Smooth muscle cell (in vitro differentiated cells): ENCODE data around the gene PPP1R7. TPM values are rescaled to one million over a fixed set of nuclear protein-coding genes. Genes with fewer than 3 reads are reported as not detected.

ENCODE experiments used
- DNase-seq: peaks from one replicate; lab custom pipeline; 2025; ENCODE audit not compliant: unreplicated experiment; lab: John Stamatoyannopoulos, UW
- H2AFZ ChIP-seq: fragments of 200-600 bp; sonication (generic); 2 replicates; pipeline ENCODE4 v1.6.0; 2016; ENCODE audit warnings: antibody characterized with exemption, low read depth, mild to moderate bottlenecking
- H3F3A ChIP-seq: fragments of 200-600 bp; sonication (generic); 2 replicates; pipeline ENCODE4 v1.6.0; 2017; ENCODE audit warnings: antibody characterized with exemption, low read depth
- H3K27ac ChIP-seq: fragments of 200-600 bp; sonication (generic); 2 replicates; pipeline ENCODE4 v1.5.1; 2016; ENCODE audit warnings: low read depth, mild to moderate bottlenecking
- H3K27me3 ChIP-seq: fragments of 200-600 bp; sonication (generic); 2 replicates; pipeline ENCODE4 v1.6.1; 2016; ENCODE audit warnings: low read depth, mild to moderate bottlenecking
- H3K36me3 ChIP-seq: fragments of 200-600 bp; sonication (generic); 2 replicates; pipeline ENCODE4 v1.5.1; 2016; ENCODE audit warnings: low read depth
- H3K4me1 ChIP-seq: fragments of 200-600 bp; sonication (generic); 2 replicates; pipeline ENCODE4 v1.5.1; 2016; ENCODE audit warnings: low read depth
- H3K4me2 ChIP-seq: fragments of 200-600 bp; sonication (generic); 2 replicates; pipeline ENCODE4 v1.6.0; 2016; ENCODE audit warnings: mild to moderate bottlenecking
- H3K4me3 ChIP-seq: fragments of 200-600 bp; sonication (generic); 2 replicates; pipeline ENCODE4 v1.5.1; 2016; ENCODE audit warnings: mild to moderate bottlenecking
- H3K79me2 ChIP-seq: fragments of 200-600 bp; sonication (generic); 2 replicates; pipeline ENCODE4 v1.6.0; 2016; ENCODE audit warnings: low read depth, mild to moderate bottlenecking
- H3K9ac ChIP-seq: fragments of 200-600 bp; sonication (generic); 2 replicates; pipeline ENCODE4 v1.6.0; 2016; ENCODE audit warnings: low read depth
- H3K9me3 ChIP-seq: fragments of 200-600 bp; sonication (generic); replicated peaks from 2 replicates; pipeline ENCODE4 v1.5.1; 2016; ENCODE audit warnings: low read depth
- H4K20me1 ChIP-seq: fragments of 200-600 bp; sonication (generic); 2 replicates; pipeline ENCODE4 v1.6.0; 2016; ENCODE audit warnings: low read depth
- WGBS: methylation state at CpG from one replicate; pipeline ENCODE4 v1.1.7; 2016; ENCODE audit warnings: low lambda C conversion rate; 5-methylcytosine and 5-hydroxymethylcytosine counted together
- polyA plus RNA-seq: library from polyadenylated mRNA; unstranded; fragments of >200 nt; fragmentation: Nextera tagmentation; extraction: Ambion mirVana; gene quantifications from 2 replicates; pipeline ENCODE4 v1.2.1, GENCODE V29; 2016
- total RNA-seq: library from RNA; depleted of rRNA; stranded (reverse); fragments of >200 nt; gene quantifications from 2 replicates; pipeline ENCODE4 v1.2.3, GENCODE V29; 2014
- TF ChIP-seq, protein P1 (sequence below): fragments of 200-600 bp; sonication (generic); IDR thresholded peaks from 2 replicates; pipeline ENCODE4 v1.5.1; 2017; ENCODE audit warnings: borderline replicate concordance, mild to moderate bottlenecking, antibody characterized with exemption; ENCODE audit not compliant: insufficient read depth, poor library complexity, severe bottlenecking

Gene PPP1R7
- total and polyA plus RNA-seq, 2 experiments from 2014 or later: 54.3 to 74.9 TPM

DNA sequence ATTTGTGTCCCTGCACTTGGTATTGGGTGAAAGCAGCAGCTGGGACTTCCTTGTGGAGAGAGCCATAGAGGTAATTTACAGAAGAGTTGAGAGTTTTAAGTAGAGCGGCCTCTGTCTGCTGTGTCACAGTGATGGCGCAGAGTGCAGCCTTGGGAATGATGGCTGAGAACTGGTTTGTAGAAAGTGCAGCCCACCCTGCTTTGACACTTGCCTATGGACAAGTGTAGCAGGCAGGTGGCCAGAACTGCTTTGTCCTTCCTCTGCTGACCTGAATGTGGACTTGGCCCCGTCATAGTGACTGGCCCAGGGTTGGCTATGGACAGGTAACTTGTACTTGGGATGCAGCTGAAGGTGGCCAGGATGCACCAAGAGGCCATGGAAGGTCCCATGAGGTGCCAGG, 31.9 kb downstream of the PPP1R7 start:
- H3K4me3 ChIP-seq: no peak overlapping the region
- no peaks in the 10 kb centered on the region for H3K27me3 ChIP-seq
- no peak overlapping the region for H3K9ac ChIP-seq
- WGBS: 96% methylated on average over 3 of the region's 3 CpGs
- TF ChIP-seq, protein P1, sequence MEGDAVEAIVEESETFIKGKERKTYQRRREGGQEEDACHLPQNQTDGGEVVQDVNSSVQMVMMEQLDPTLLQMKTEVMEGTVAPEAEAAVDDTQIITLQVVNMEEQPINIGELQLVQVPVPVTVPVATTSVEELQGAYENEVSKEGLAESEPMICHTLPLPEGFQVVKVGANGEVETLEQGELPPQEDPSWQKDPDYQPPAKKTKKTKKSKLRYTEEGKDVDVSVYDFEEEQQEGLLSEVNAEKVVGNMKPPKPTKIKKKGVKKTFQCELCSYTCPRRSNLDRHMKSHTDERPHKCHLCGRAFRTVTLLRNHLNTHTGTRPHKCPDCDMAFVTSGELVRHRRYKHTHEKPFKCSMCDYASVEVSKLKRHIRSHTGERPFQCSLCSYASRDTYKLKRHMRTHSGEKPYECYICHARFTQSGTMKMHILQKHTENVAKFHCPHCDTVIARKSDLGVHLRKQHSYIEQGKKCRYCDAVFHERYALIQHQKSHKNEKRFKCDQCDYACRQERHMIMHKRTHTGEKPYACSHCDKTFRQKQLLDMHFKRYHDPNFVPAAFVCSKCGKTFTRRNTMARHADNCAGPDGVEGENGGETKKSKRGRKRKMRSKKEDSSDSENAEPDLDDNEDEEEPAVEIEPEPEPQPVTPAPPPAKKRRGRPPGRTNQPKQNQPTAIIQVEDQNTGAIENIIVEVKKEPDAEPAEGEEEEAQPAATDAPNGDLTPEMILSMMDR: no peak
- no peak overlapping the region for H3K27ac ChIP-seq
- H4K20me1 ChIP-seq: no peaks in the 10 kb centered on the region
- H3F3A ChIP-seq: no peaks in the 10 kb centered on the region
- no peak overlapping the region for H3K4me2 ChIP-seq
- H3K9me3 ChIP-seq: no peaks in the 10 kb centered on the region
- no peak for DNase-seq
- no peaks in the 10 kb centered on the region for H3K79me2 ChIP-seq
- H3K4me1 ChIP-seq: no peaks in the 10 kb centered on the region
- no peak overlapping the region for H2AFZ ChIP-seq
- H3K36me3 ChIP-seq: no peaks in the 10 kb centered on the region

DNA sequence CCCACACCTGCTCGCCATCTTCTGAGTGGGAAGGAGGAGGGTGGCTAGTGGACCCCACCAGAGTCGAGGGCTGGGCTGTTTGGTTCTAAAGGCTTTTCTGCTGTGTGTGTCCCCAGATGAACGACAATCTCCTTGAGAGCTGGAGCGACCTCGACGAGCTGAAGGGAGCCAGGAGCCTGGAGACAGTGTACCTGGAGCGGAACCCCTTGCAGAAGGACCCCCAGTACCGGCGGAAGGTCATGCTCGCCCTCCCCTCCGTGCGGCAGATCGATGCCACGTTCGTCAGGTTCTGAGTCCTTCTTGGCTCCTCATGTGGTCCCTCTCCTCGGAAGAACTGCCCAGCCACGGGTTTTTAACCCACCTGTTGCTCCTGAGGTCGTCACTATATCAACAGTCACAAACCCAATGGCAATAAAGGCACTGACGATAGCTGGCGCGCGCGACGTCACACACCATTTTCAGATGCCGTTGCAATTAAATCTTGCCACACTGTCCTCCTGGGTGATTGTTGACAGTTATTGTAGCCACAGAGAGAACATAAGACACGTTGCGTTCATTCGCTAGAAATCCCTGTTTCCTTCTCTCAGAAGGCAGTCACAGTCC, 32.4 kb downstream of the PPP1R7 start:
- TF ChIP-seq, protein P1: no peak
- Histone ChIP-seq H3K4me1 (no peaks in the 10 kb centered on the region), H2AFZ (no peak overlapping the region), H3K36me3 (no peaks in the 10 kb centered on the region), H3K9ac (no peak overlapping the region), H3K27ac (no peak overlapping the region), H3K79me2 (no peaks in the 10 kb centered on the region), H3K9me3 (no peaks in the 10 kb centered on the region), H4K20me1 (no peaks in the 10 kb centered on the region), H3K4me3 (no peak overlapping the region), H3F3A (no peaks in the 10 kb centered on the region), H3K27me3 (no peaks in the 10 kb centered on the region), H3K4me2 (no peak overlapping the region)
- no peak for DNase-seq
- WGBS: 92% methylated on average over 28 of the region's 28 CpGs

DNA sequence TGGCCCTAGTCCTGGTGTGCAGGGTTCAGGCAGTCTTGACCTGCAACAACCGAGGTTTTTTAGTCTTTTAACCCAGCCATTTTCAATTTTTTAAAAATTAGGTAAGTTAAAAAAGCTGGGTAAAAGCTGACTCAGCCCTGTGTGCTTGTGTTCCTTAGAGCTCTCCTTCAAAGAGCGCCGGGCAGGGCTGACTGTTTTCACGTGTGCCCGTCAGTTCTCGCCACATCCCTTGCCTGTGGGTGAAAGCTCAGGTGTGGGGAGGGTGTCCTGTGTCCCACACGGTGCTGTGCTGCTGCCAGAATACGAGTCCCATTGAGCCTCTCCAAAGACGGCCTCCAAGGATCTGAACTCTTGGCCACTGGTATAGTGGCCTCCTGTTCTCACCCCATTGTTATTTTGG, 33.0 kb downstream of the PPP1R7 start:
- Histone ChIP-seq H3K36me3 (no peaks in the 10 kb centered on the region), H3K4me1 (no peaks in the 10 kb centered on the region), H3K4me2 (no peak overlapping the region), H3K9me3 (no peaks in the 10 kb centered on the region), H3K79me2 (no peaks in the 10 kb centered on the region), H3F3A (no peaks in the 10 kb centered on the region), H2AFZ (no peak overlapping the region), H3K27me3 (no peaks in the 10 kb centered on the region), H3K27ac (no peak overlapping the region), H3K4me3 (no peak overlapping the region), H4K20me1 (no peaks in the 10 kb centered on the region), H3K9ac (no peak overlapping the region)
- TF ChIP-seq, protein P1: no peak
- WGBS: 95% methylated on average over 9 of the region's 9 CpGs
- DNase-seq: no peak

DNA sequence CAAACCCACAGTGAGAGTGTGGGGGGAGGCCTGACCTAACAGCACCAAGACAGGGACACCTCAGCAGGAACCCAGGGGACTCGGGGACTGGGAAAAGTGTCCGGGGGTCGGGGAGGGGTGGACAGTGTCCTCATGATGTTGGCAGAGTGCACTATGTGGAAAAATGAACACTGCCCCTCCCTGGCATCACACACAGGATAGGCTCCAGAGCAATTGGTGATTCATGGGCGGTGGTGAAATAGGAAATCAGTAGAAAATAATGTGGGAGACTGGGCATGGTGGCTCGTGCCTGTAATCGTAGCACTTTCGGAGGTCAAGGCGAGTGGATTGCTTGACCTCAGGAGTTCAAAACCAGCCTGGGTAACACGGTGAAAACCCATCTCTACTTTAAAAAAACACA, 34.6 kb downstream of the PPP1R7 start:
- no peaks in the 10 kb centered on the region for H3K4me1 ChIP-seq
- 80% methylated on average over 9 of the region's 9 CpGs for WGBS
- no peak for DNase-seq
- H4K20me1 ChIP-seq: no peaks in the 10 kb centered on the region
- H3K4me3 ChIP-seq: no peak overlapping the region
- H3K9ac ChIP-seq: no peak overlapping the region
- H2AFZ ChIP-seq: no peak overlapping the region
- no peaks in the 10 kb centered on the region for H3F3A ChIP-seq
- no peak overlapping the region for H3K27ac ChIP-seq
- H3K9me3 ChIP-seq: no peaks in the 10 kb centered on the region
- H3K36me3 ChIP-seq: no peaks in the 10 kb centered on the region
- H3K4me2 ChIP-seq: no peak overlapping the region
- TF ChIP-seq, protein P1: no peak
- no peaks in the 10 kb centered on the region for H3K79me2 ChIP-seq
- no peaks in the 10 kb centered on the region for H3K27me3 ChIP-seq
